ENCODE measurements around the gene SYT2. TPM values are rescaled to one million over a fixed set of nuclear protein-coding genes. Genes with fewer than 3 reads are reported as not detected.
"Not testable (repeated sequence)": the region's sequence is repeated elsewhere in the genome, so short reads cannot be mapped to it uniquely, and the experiment has no call there.

The SYT2 gene
- total RNA-seq, 2 donors from 2014 or later, result not detected

DNA sequence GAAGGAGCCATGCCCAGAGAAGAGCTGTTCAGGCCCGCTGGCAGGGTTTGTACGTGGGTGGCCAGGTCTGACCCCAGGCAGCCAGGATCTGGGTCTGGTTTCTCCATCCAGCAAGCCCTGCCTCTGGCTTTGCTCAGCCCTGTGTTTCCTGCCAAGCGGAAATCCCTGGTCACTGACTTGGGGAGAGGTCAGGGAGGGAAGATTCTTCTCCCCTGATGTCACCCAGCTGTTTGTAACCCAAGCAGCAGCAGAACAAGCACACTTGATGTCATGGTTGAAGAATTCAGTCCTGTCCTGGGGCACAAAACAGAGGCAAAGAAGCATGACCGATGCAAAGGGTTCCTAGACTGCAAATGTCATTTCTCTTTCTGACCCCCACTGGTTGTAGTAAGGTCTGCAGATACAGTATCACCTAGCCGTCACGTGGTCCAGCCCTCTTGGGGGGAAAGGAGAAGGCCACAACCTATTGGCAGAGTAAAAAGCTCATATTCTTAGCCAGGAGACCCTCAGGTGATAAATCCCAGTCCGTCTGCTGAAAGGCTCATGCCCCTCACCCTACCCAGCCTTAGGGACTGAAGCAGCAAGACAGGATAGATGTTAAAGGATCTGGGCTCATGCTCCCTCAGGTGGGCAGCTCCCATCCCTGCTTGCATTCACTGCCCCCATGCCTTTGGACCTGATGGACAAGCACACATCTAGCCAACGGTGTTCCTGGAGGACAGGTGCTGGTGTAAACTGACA lies 120.9 kb downstream of the SYT2 start:
- DNase-seq (ENCODE audit: low spot score), result peak; percentile 96

DNA sequence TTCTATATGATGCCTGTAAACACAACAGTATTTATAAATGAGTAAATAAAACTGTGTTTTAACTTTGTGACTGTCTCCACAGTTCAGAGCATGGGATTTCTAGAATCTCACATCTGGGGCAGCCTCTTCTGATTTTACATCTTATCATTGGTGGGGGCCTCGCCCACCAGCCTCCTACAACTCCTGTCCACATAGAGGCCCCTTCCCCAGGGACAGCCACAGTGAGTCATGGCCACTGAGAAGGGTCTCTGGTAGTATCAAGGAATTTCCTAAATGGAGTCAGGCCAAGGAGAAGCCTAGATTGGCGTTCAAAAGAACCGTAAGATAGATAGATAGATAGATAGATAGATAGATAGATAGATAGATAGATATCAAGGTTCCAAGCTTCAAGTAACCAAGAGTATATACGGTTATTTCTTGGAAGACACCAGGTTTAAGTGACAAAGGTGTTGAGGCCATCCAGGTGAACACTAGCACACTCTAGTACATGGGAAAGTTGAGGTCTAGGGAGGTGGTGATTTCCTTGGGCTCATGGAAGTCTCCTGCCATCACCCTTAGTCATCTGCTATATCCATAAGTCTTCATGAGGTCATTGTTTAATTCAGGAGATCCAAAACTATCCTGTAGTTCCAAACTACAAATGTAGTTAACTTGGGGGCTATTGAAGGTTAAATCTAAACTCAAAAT lies 121.6 kb downstream of the SYT2 start:
- intact Hi-C loops (cut with DNase I), result no loop called here
- DNase-seq (ENCODE audit: low spot score), result no peak

More for the DNA sequence above, 120.9 kb downstream of the SYT2 start:
- intact Hi-C loops (cut with DNase I), result no loop called here

DNA sequence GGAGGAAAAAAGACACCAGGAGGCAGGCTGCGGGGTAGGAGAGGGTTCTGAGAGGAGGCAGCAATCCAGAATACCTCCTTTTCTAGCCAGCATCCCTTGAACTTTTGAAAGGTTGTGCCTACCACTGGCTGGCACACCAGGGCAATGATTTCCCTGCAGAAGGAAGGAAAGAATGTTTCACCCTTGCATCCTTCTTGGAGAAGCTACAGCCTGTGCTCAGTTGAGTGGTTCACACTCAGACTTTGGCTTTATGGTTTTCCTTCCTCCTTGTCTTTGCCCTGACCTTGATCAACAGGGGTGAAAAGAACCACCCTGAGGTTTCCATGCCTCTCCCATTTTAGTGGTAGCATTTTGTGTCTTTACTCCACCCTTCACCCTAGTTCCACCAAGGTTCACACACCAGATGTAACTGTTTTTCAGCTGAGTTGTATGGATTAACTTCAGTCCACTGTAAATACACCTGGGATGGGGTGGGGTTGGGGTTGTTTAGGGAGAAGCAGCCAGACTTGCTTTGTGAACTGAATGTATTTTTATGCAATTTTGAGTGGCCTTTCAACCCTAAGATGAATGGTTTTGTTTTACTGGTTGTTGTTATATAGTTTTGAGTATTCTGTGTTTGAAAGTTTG lies 122.3 kb downstream of the SYT2 start:
- intact Hi-C loops (cut with DNase I), result no loop called here
- DNase-seq (ENCODE audit: low spot score), result no peak

DNA sequence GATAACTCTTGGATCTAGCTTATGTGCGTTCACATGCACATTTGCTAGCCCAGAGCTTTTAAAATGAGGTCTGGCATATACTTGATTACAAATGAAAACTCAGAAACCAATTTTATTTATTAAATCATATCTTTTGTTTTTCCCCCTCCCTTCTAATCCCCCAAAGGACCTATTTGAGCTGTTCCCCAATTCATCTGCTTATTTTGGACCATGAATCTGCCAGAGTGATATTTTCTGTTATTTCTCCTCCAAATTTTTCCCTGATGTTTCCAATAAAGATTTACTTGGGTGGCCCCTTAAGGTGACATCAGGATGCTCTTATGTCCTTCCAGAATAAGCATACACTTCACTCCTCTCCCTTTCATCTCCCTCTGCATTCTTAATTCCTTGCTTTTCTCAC lies 123.4 kb downstream of the SYT2 start:
- DNase-seq (ENCODE audit: low spot score), result no peak
- intact Hi-C loops (cut with DNase I), result no loop called here

GRCh38 chr1:202586018-202586821 lies 124.0 kb downstream of the SYT2 start:
- DNase-seq (ENCODE audit: low spot score), result no peak
- intact Hi-C loops (cut with DNase I), result no loop called here

DNA sequence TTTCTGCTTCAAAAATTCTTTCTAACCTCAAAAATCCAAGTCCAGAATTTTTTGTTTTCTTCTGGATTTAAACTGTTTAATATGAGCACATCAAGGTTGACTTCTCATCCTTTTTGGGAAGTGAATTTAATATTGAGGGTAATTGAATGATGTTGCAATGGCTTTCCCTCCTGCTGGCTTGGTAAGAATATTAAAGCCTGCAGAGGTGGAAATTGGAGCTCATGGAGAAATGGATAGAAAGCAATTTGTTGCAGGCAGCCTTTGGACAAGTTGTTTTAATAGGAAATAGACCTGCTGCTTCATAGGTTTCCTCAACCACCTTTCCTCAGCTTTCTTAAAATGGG lies 124.7 kb downstream of the SYT2 start:
- intact Hi-C loops (cut with DNase I), result no loop called here
- no peak for DNase-seq (ENCODE audit: low spot score)

DNA sequence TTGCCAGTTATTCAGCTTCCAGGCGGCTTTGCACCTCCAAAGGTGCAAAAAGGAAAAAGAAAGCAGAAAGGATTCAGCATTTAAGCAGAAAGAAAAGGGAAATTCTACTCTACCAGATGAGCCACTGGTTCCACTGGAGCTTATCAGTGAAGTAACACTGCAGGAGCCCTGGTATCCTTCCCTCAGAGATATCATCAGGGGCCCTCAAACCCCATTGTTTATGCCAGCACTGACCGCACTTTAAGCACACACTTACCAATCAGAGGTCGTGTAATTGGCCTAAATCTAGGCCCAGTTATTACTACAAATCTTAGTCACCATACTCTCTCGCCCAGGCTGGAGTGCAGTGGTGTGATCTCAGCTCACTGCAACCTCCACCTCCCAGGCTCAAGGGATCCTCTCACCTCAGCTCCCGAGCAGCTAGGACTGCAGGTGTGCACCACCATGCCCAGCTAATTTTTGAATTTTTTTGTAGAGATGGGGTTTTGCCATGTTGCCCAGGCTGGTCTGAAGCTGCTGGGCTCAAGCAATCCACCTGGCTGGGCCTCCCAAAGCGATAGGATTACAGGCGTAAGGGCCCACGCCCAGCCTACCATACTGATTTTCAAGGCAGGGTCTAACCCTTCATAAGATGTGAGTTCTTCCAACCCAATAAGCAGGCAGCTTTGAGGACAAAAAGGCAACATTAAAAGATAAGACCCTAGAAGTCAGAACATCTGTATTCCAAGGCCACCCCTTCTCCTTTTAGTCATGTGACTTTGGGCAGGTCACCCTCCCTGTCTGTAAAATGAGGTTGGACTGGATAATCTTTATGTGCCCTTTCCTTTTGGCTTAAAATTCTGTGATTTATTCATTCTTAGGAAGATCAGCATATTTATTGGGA lies 125.3 kb downstream of the SYT2 start:
- intact Hi-C loops (cut with DNase I), result no loop called here
- no peak for DNase-seq (ENCODE audit: low spot score)

DNA sequence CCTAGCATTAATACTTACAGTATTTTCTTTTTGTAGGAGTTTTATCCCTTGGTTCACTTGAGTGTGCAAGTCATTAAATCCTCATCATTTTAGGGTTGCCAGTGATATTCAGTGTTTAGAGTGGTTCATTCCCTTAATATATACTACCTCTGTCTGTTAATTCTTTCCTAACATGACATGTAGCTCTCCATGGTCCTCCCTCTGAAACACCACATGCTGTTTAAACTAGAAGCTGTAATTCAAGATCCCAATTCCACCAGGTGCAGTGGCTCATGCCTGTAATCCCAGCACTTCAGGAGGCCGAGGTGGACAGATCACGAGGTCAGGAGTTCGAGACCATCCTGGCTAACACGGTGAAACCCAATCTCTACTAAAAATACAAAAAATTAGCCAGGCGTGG lies 127.9 kb downstream of the SYT2 start:
- DNase-seq (ENCODE audit: low spot score); intact Hi-C loops (cut with DNase I): not testable (repeated sequence)

DNA sequence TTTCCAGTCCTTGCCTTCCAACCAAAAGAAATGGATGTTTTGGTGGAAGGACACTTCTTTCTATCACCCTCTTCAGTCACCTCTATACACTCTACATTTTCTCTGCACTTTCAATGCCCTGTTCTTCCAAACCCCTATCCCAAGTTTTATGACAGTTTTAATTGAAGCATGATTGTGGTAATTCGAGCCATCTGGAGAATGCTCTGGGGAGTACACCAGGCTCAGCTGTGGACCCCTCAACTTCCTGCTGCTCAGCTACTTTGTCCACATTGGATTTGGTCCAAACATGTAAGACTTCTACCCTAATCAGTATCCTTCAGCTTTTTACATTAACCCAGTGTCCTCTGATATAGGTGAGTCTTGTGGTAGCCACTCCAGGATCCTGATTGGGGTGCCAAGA lies 129.6 kb downstream of the SYT2 start:
- DNase-seq (ENCODE audit: low spot score), result no peak
- intact Hi-C loops (cut with DNase I), result no loop called here

- DNase-seq (ENCODE audit: low spot score), result no peak
- intact Hi-C loops (cut with DNase I), result no loop called here
Measured at GRCh38 chr1:202579806-202580205, 130.4 kb downstream of the SYT2 start.

- intact Hi-C loops (cut with DNase I), result no loop called here
- DNase-seq (ENCODE audit: low spot score), result no peak
Measured at GRCh38 chr1:202578565-202578964, 131.7 kb downstream of the SYT2 start.

DNA sequence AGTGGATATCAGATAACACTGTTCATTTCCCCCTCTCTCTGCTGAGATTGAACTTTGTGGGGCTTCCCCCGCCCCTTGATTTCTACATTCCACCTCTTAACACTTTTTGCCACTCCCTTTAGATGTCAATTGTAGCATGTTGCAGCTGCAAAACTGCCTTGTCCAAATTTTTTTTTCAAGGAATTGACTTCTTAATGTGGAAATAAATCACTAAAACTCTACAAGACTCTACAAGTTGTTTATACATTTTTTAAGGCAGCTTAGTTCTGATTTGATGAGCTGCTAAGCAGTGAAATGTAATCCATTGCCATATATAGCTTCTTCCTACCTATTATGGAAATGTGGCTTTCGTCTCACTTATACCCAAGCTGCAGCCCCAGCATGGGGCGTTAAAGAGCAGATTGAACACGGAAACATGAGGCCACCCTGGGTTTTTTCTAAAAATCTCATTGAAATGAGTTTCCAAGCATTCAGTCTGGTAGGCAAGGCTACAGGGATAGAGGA lies 132.2 kb downstream of the SYT2 start:
- intact Hi-C loops (cut with DNase I), result no loop called here

DNA sequence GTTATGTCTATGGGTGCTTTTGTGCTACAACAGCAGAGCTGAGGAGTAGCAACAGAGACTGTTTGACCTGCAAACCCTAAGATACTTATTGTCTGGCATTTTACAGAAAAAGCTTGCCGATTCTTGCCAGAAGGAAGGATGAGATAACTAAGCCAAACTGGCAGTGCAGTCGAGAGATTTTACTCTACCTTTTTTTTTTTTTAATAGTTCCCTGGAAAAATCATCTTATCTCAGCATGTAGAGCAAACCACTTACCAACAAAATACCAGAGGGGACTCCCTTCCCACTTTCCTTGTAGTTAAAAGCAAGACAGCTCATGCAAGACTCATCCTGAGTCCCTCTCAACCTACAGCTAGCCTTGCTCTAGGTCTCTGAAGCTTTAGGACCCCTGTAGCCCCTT lies 132.9 kb downstream of the SYT2 start:
- no peak for DNase-seq (ENCODE audit: low spot score)
- intact Hi-C loops (cut with DNase I), result no loop called here

More for the DNA sequence above, 132.2 kb downstream of the SYT2 start:
- DNase-seq (ENCODE audit: low spot score), result no peak

DNA sequence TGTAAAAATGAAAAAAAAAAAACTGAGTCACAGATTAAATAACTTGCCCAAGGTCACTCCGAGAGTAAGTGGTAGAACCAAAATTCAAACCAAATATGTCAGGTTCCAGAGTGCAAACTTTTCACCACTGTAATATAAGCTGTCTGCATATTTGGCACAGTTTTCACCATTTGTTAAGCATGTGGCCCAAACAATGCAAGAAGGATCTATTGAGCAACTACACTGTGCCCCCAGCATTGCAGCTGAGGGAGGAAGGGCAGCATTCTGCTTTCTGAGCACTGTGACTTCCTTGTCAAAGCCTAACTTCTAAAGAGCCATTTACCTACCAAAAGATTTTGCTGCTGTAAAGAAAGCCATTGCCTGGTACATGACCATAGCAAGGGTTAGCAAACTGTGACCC lies 133.4 kb downstream of the SYT2 start:
- DNase-seq (ENCODE audit: low spot score), result no peak
- intact Hi-C loops (cut with DNase I), result no loop called here

DNA sequence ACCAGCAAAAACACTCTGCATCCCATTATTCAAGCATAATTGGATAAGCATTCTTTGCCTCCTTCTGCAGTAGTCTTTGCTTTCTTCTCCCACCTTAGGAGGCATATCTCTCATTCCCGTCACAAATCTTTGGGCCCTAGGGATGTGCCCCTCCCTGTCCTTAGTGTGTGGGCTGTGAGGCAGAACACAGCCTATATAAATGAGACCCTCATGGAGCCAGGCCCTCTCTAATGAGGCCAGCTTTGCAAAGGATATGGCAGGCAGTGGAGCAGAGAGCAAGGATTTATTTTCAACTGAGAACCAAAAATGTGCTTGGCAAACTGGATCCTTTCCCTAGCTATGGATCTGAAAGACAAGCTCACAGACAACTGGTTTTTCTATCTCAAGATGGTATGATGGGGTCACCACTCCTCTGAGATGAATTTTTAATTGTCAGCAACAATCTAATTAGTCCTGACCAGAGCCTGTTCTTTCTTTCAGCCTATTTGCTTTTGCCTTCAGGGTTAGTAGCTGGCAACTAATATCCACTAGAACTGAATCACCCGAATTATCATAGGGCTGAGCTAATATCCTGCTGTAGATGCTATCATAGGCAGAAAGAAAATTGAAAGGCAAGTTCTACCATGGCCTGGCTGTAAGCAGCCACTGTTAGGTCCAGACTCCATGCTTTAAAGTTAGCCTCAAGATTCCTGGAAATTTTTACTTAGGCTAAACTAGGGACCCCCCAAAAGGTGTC lies 134.2 kb downstream of the SYT2 start:
- intact Hi-C loops (cut with DNase I), result no loop called here
- DNase-seq (ENCODE audit: low spot score), result no peak

DNA sequence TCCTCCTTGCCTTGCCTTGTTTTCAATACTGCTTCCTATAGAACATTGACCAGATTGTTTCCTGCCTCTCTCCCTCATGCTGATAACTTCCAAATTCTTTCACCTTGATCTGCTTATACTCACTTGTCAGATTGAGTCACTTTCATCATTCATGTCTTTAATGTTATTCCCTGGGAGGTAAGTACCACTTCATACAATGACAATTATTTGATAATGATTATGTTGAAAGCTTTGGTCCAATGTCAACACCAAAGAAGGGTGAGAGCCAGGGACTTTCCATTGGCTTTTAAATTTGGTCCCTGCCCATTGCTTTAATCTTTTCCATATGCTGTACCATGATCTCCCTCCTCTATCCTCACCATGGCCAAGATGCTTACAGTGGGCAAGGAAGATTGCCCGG lies 137.4 kb downstream of the SYT2 start:
- intact Hi-C loops (cut with DNase I), result no loop called here
- no peak for DNase-seq (ENCODE audit: low spot score)

DNA sequence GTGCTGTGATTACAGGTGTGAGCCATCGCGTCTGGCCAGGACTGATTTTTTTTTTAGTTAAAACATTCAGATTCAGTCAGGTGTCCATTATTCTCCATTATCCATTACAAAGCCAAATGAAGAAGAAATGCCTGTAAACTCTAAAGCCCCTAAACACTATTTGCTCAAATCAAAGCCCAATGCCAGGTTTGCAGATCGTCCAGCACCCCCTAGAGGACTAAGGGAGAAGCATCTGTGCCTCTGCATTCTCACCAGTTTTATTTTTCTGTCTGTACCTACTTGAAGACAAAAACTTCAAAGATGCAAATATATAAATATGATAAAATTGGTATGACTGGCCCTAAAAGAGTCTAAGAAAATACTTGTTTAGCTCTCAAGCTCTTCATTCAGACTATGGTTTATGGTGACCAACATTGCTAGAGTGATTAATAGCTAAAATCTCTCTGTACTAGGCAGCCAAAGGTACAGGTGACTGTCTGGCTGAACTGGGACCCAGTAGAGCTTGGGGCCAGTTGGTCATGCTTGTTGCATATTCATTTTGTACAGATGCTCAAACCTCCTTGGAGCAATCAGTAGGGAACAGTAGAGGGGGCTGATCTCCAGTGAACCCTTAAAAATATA lies 138.4 kb downstream of the SYT2 start:
- intact Hi-C loops (cut with DNase I), result no loop called here

More for the DNA sequence above, 138.4 kb downstream of the SYT2 start:
- DNase-seq (ENCODE audit: low spot score), result no peak

All from posterior vena cava (tissue), 2 donors.